HG03196 (cell line): ENCODE measurements around the gene SON.
A peak's percentile ranks its signal among the peaks of the same experiment; 100 is the strongest.
"Not testable (repeated sequence)": the region's sequence is repeated elsewhere in the genome, so short reads cannot be mapped to it uniquely, and the experiment has no call there.

Experiments used
- ATAC-seq: cut with Tn5 transposase; IDR thresholded peaks from one replicate; pipeline ENCODE4 v1.9.1; 2021; ENCODE audit not compliant: unreplicated experiment

Gene SON

GRCh38 chr21:33542640-33543504 is at the start of gene SON:
SON (plus strand) TSS chr21:33543038; CDS start chr21:33543093, 55 bp downstream.
- peak; percentile 94 for ATAC-seq

GRCh38 chr21:33493756-33494155 is 49.1 kb upstream of the SON start:
- no peak for ATAC-seq

GRCh38 chr21:33495743-33496142 is 47.1 kb upstream of the SON start:
- no peak for ATAC-seq

- ATAC-seq: no peak
Measured at GRCh38 chr21:33496345-33496744, 46.5 kb upstream of the SON start.

GRCh38 chr21:33505833-33506232 is 37.0 kb upstream of the SON start:
- no peak for ATAC-seq

- ATAC-seq: not testable (repeated sequence)
Measured at GRCh38 chr21:33507003-33507402, 35.8 kb upstream of the SON start.

- ATAC-seq: no peak
Measured at GRCh38 chr21:33510826-33511225, 32.0 kb upstream of the SON start.

GRCh38 chr21:33511639-33512038 is 31.2 kb upstream of the SON start:
- ATAC-seq: no peak

- ATAC-seq: no peak
Measured at GRCh38 chr21:33512481-33512880, 30.4 kb upstream of the SON start.

GRCh38 chr21:33514229-33514628 is 28.6 kb upstream of the SON start:
- no peak for ATAC-seq

GRCh38 chr21:33518899-33519298 is 23.9 kb upstream of the SON start:
- no peak for ATAC-seq

- no peak for ATAC-seq
Measured at GRCh38 chr21:33522297-33522952, 20.4 kb upstream of the SON start.

GRCh38 chr21:33522953-33523349 is 19.9 kb upstream of the SON start:
- no peak for ATAC-seq

GRCh38 chr21:33531007-33531406 is 11.8 kb upstream of the SON start:
- ATAC-seq: no peak

GRCh38 chr21:33537212-33537611 is 5.6 kb upstream of the SON start:
- ATAC-seq: no peak

GRCh38 chr21:33539616-33540015 is 3.2 kb upstream of the SON start:
- ATAC-seq: no peak

GRCh38 chr21:33540711-33541104 is 2.1 kb upstream of the SON start:
- ATAC-seq: no peak

- no peak for ATAC-seq
Measured at GRCh38 chr21:33541105-33541711, 1.6 kb upstream of the SON start.

GRCh38 chr21:33541756-33542639 is 840 bp upstream of the SON start, which contains the start of gene GART:
GART (minus strand) TSS chr21:33542117; CDS start chr21:33539315, 2,802 bp downstream.
- ATAC-seq: peak; percentile 57

- ATAC-seq: peak; percentile 13
Measured at GRCh38 chr21:33543505-33544129, 779 bp downstream of the SON start.
